ENCODE data around the gene AGBL1. TPM values are rescaled to one million over a fixed set of nuclear protein-coding genes. Genes with fewer than 3 reads are reported as not detected.

Gene AGBL1
- polyA plus RNA-seq, 2 of the 4 experiments (the other 2 are of a cell fraction), result not detected

DNA sequence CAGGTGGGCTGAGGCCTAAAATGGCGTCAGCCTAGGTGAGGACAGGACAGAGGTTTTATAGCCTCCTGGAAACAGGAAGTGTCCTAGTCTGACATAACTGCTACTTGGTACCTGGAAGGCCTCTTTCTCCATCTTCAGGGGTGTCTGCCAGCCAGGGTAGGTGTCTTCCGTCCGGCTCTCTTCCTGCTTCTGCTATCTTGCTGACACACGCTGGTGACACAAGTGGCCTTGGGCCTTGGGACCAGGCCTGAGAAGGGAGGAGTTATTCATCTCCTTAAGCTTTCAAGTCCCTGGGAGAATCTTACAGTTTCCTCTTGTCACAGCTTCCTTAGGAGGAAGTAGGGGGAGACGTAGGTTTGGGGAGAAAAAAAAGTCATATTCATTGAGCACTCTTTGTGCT lies 551.3 kb downstream of the AGBL1 start:
- ChIA-PET POLR2A (no interaction called here), CTCF (no interaction called here)
- DNase-seq (ENCODE audit: low read depth in 1 of 2, low spot score in 1 of 2) (no peak), ATAC-seq (no peak), FAIRE-seq (no peak)
- Histone ChIP-seq H3K9me3 (0 out of 3 replicates have a peak, but pooled peaks cover 2% of the 10 kb centered on the region), H3K4me1 (peaks cover 19% of the 10 kb centered on the region), H3K27ac (no peak overlapping the region), H3K4me2 (no peak overlapping the region), H3K4me3 (no peak overlapping the region)
- no peak for TF ChIP-seq FOXS1 (CRISPR knock-in tag; IDR thresholded peaks at IDR 0.05)
- no peak for TF ChIP-seq CBX2 (IDR thresholded peaks at IDR 0.05; ENCODE audit: borderline replicate concordance, low read depth)
- TF ChIP-seq, protein P1, sequence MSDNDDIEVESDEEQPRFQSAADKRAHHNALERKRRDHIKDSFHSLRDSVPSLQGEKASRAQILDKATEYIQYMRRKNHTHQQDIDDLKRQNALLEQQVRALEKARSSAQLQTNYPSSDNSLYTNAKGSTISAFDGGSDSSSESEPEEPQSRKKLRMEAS (IDR thresholded peaks at IDR 0.05), result no peak
- no peak for TF ChIP-seq JUN (IDR thresholded peaks at IDR 0.05)
- no peak for TF ChIP-seq EHMT2 (IDR thresholded peaks at IDR 0.05; ENCODE audit: low read depth)
- TF ChIP-seq KDM5A (IDR thresholded peaks at IDR 0.05), result no peak
- no peak for TF ChIP-seq CHD2 (IDR thresholded peaks at IDR 0.05; ENCODE audit: low read length, partially characterized antibody)
- no peak for TF ChIP-seq ESRRA (IDR thresholded peaks at IDR 0.05; ENCODE audit: borderline replicate concordance, low read length)
- no peak for TF ChIP-seq MAZ (IDR thresholded peaks at IDR 0.05; ENCODE audit: borderline replicate concordance, low read depth, low read length)
- TF ChIP-seq GATA3 (IDR thresholded peaks at IDR 0.05; ENCODE audit: borderline replicate concordance), result no peak
- TF ChIP-seq BHLHE40 (IDR thresholded peaks at IDR 0.05; ENCODE audit: low read depth, low read length), result no peak
- TF ChIP-seq HDAC2 (IDR thresholded peaks at IDR 0.05), result no peak
- TF ChIP-seq PHF8 (IDR thresholded peaks at IDR 0.05; ENCODE audit: borderline replicate concordance, low read depth), result no peak
- no peak for TF ChIP-seq ZC3H11A (IDR thresholded peaks at IDR 0.05)
- TF ChIP-seq, protein P2, sequence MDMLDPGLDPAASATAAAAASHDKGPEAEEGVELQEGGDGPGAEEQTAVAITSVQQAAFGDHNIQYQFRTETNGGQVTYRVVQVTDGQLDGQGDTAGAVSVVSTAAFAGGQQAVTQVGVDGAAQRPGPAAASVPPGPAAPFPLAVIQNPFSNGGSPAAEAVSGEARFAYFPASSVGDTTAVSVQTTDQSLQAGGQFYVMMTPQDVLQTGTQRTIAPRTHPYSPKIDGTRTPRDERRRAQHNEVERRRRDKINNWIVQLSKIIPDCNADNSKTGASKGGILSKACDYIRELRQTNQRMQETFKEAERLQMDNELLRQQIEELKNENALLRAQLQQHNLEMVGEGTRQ (IDR thresholded peaks at IDR 0.05), result no peak
- no peak for TF ChIP-seq RCOR1 (IDR thresholded peaks at IDR 0.05; ENCODE audit: low read depth, low read length)
- TF ChIP-seq FOSL2 (IDR thresholded peaks at IDR 0.05), result no peak
- TF ChIP-seq FOSL2 (CRISPR knock-in tag; IDR thresholded peaks at IDR 0.05), result no peak
- TF ChIP-seq FOSB (CRISPR knock-in tag; IDR thresholded peaks at IDR 0.05), result no peak
- WGBS (ENCODE audit: missing lambda C conversion rate), result 76% methylated on average over 5 of the region's 5 CpGs

DNA sequence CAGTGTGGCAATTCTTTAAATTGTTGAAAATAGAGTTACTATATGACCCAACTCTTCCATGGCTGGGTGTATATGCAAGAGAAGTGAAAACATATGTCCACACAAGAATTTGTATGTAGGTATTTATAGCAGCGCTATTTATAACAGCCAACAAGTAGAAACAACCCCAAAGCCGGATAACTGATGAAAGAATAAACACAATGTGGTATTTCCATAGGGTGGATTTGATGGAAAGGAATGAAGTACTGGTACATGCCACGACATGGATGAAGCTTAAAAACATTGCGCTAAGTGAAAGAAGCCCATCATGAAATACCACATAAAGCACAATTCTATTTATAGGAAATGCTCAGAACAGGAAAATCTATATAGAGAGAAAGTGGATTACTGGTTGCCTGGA lies 554.5 kb downstream of the AGBL1 start:
- Histone ChIP-seq H3K4me1 (peaks cover 14% of the 10 kb centered on the region), H3K4me3 (no peak overlapping the region), H3K9me3 (0 out of 3 replicates have a peak, but pooled peaks cover 4% of the 10 kb centered on the region), H3K4me2 (no peak overlapping the region), H3K27ac (no peak overlapping the region)
- ATAC-seq (no peak), FAIRE-seq (no peak), DNase-seq (ENCODE audit: low read depth in 1 of 2, low spot score in 1 of 2) (no peak)
- no peak for TF ChIP-seq BHLHE40 (IDR thresholded peaks at IDR 0.05; ENCODE audit: low read depth, low read length)
- TF ChIP-seq, protein P3, sequence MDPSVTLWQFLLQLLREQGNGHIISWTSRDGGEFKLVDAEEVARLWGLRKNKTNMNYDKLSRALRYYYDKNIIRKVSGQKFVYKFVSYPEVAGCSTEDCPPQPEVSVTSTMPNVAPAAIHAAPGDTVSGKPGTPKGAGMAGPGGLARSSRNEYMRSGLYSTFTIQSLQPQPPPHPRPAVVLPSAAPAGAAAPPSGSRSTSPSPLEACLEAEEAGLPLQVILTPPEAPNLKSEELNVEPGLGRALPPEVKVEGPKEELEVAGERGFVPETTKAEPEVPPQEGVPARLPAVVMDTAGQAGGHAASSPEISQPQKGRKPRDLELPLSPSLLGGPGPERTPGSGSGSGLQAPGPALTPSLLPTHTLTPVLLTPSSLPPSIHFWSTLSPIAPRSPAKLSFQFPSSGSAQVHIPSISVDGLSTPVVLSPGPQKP (IDR thresholded peaks at IDR 0.05; ENCODE audit: low read depth, low read length), result no peak
- TF ChIP-seq RNF2 (IDR thresholded peaks at IDR 0.05; ENCODE audit: borderline replicate concordance, low read depth), result no peak
- no peak for TF ChIP-seq NPAS2 (CRISPR knock-in tag; IDR thresholded peaks at IDR 0.05; ENCODE audit: borderline replicate concordance)
- no peak for TF ChIP-seq CBX8 (IDR thresholded peaks at IDR 0.05)
- TF ChIP-seq FOXS1 (CRISPR knock-in tag; IDR thresholded peaks at IDR 0.05), result no peak
- TF ChIP-seq PHF8 (IDR thresholded peaks at IDR 0.05; ENCODE audit: borderline replicate concordance, low read depth), result no peak
- no peak for TF ChIP-seq NR3C1 (IDR thresholded peaks at IDR 0.05)
- TF ChIP-seq JUNB (IDR thresholded peaks at IDR 0.05), result no peak
- no peak for TF ChIP-seq POLR2A (IDR thresholded peaks at IDR 0.05; ENCODE audit: low read length)
- no peak for TF ChIP-seq KDM5A (IDR thresholded peaks at IDR 0.05)
- no peak for TF ChIP-seq HOXA7 (CRISPR knock-in tag; IDR thresholded peaks at IDR 0.05)
- ChIA-PET POLR2A (no interaction called here), CTCF (no interaction called here)
- 40% methylated on average over 4 of the region's 4 CpGs for whole genome bisulfite sequencing (ENCODE audit: missing lambda C conversion rate)

Measured in A549 (cell line).